HG02943 (cell line): ENCODE data around the gene CTTNBP2NL.
"Not testable (repeated sequence)": the region's sequence is repeated elsewhere in the genome, so short reads cannot be mapped to it uniquely, and the experiment has no call there.

Experiments
- ATAC-seq: cut with Tn5 transposase; IDR thresholded peaks from one replicate; pipeline ENCODE4 v1.9.1; 2021; ENCODE audit warnings: mild to moderate bottlenecking, low read depth, moderate library complexity; ENCODE audit not compliant: unreplicated experiment

Gene CTTNBP2NL

GRCh38 chr1:112418099-112418892 is 22.3 kb downstream of the CTTNBP2NL start:
- no peak for ATAC-seq

GRCh38 chr1:112423207-112423606 is 27.2 kb downstream of the CTTNBP2NL start:
- ATAC-seq = no peak

GRCh38 chr1:112423666-112424065 is 27.7 kb downstream of the CTTNBP2NL start:
- not testable (repeated sequence) for ATAC-seq

- no peak for ATAC-seq
Measured at GRCh38 chr1:112429749-112430148, 33.7 kb downstream of the CTTNBP2NL start.

- no peak for ATAC-seq
Measured at GRCh38 chr1:112431038-112431437, 35.0 kb downstream of the CTTNBP2NL start.

GRCh38 chr1:112435448-112435847 is 39.4 kb downstream of the CTTNBP2NL start:
- no peak for ATAC-seq

GRCh38 chr1:112436384-112437156 is 40.6 kb downstream of the CTTNBP2NL start:
- no peak for ATAC-seq

- ATAC-seq = not testable (repeated sequence)
Measured at GRCh38 chr1:112438156-112438555, 42.1 kb downstream of the CTTNBP2NL start.

- ATAC-seq = no peak
Measured at GRCh38 chr1:112439592-112439991, 43.6 kb downstream of the CTTNBP2NL start.

GRCh38 chr1:112440574-112440973 is 44.6 kb downstream of the CTTNBP2NL start:
- no peak for ATAC-seq

GRCh38 chr1:112444269-112444668 is 48.3 kb downstream of the CTTNBP2NL start:
- no peak for ATAC-seq

GRCh38 chr1:112445596-112445995 is 49.6 kb downstream of the CTTNBP2NL start:
- no peak for ATAC-seq

- no peak for ATAC-seq
Measured at GRCh38 chr1:112446411-112446810, 50.4 kb downstream of the CTTNBP2NL start.

GRCh38 chr1:112448904-112449629 is 53.1 kb downstream of the CTTNBP2NL start:
- no peak for ATAC-seq

- ATAC-seq = no peak
Measured at GRCh38 chr1:112449630-112449983, 53.6 kb downstream of the CTTNBP2NL start.

GRCh38 chr1:112450773-112451172 is 54.8 kb downstream of the CTTNBP2NL start:
- ATAC-seq = no peak

- not testable (repeated sequence) for ATAC-seq
Measured at GRCh38 chr1:112451301-112451700, 55.3 kb downstream of the CTTNBP2NL start.

GRCh38 chr1:112453876-112454275 is 57.9 kb downstream of the CTTNBP2NL start:
- no peak for ATAC-seq

- ATAC-seq = no peak
Measured at GRCh38 chr1:112454316-112454715, 58.3 kb downstream of the CTTNBP2NL start.

- no peak for ATAC-seq
Measured at GRCh38 chr1:112457241-112457640, 61.2 kb downstream of the CTTNBP2NL start.

GRCh38 chr1:112457955-112458354 is 61.9 kb downstream of the CTTNBP2NL start:
- ATAC-seq = no peak
